ELF-1 (cell line): Measurements from ENCODE around the gene ANAPC13.

Experiments
- DNase-seq: peaks from one replicate; pipeline ENCODE4 v3.0.0-alpha.2; 2016; ENCODE audit warnings: low read depth, low spot score

The ANAPC13 gene

DNA sequence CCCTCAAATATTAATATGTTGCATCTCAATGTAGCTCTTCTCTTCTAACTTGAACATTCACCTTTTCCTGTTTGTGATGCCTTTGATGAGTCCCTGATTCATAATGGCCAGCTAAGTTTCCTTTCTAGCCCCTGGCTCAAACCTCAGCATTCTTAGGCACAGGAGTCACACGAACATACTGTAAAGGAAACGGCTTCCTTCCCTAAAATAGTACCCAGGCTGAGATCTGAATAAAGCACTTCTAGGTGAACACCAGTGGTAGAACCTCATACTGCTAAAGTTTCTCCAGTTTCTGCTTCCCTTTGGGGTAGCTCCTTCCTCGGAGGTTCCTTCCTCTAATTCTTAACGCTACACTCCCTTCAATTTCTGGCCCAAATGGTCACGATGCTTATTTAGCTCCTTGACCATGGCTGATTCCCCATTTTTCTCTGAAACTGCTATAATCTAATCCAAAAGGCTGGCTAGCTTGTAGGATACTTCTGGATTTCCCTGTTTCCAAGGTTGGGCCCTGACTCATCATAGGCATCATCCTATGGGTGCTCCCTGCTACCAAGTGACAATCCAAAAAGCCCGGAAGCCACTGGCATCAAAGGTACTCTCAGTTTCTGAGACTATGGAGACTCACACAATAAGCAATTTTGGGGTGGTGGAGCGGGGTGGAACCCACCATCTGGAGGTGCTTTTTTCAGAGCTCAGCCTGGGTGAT, 2.4 kb downstream of the ANAPC13 start:
- no peak for DNase-seq

DNA sequence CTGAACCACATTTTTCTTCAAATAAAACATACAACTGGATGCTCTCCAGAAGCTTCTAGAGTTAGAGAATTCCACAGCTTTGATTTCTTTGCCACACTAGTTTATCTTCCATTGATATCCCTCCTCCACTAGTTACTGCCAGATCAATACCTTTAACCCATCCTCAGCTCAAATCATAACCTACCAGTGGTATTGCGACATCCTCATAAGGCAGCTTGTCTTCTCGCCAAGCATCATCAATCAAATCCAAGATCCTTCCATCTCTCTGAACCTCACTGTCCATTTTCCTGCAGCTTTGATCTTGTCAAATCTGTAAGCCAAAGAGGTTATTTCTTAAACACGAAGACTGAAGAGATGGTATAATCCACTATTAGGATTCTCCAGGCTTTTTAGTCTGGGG, 3.2 kb downstream of the ANAPC13 start:
- DNase-seq: no peak

DNA sequence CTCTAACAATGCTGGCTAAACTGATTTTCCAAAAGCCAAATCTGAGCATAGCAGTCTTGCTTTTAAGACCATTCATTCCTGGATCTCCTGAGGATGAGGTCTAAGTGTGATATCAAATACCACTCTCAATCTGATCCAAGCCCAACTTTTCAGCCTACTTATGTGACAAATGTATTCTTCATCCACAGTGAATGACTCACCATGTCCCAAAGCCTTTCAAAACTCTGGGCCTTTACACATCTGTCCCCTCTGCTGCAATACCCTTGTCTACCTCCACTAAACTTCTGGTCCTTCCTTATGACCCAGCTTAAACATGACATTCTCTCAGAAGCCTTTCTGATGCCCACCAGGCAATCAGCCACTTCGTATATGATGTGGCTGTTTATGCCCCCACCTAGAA, 4.6 kb downstream of the ANAPC13 start:
- DNase-seq: no peak

DNA sequence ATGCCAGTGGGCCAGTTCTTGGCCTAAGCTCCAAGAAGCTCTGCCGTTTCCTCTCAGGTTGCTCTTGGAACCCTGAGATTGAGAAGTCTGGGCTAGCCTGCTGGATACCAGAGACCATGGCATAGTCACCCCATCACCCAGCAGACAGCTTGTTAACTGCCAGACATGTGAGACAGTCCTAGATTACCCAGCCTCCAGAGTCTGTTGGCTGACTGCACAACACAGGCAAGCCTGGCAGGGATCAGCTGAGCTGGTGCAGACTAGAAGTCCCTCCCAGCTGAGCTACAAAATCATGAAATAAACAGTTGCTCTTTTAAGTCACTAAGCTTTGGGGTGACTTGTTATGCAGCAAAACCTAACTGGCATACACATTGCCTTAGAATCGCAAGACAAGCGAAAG, 5.2 kb downstream of the ANAPC13 start:
- DNase-seq: no peak

DNA sequence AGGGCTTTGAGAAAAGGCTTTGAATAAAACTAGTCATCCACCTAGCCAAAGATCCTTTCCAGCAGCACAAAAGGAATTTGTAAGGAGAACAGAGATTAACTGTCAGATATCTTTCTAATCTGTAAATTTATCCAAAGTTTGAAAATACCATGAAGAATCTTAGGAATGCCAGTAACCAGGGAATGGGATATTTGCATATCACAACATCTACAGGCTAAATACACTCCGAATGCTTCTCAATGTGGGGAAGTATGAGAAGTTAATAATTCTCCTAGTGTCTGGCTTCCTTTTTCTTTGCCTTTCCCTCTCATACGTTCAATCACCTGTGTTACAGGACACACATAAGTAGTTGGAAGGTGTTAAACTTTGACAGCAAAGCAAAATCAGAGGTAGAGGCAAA, 7.8 kb downstream of the ANAPC13 start:
- DNase-seq: no peak

DNA sequence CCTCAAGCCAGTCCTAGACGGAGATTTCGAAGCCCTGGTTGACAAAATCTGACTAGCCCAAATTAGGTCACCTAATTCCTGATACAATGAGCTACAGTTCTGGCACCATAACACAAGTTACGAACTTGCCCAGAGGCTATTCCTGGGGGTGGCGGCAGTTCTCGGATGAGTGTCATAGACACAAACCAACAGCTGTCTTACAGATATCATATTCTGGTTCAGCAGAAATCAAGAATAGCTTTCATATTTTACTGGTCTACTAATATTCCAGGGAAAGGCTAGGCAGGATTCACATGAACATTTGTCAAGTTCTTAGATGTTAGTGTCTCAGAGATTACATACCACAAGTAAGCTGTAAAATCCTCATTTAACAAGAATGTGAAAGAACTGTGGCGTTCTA, 8.8 kb downstream of the ANAPC13 start:
- no peak for DNase-seq

DNA sequence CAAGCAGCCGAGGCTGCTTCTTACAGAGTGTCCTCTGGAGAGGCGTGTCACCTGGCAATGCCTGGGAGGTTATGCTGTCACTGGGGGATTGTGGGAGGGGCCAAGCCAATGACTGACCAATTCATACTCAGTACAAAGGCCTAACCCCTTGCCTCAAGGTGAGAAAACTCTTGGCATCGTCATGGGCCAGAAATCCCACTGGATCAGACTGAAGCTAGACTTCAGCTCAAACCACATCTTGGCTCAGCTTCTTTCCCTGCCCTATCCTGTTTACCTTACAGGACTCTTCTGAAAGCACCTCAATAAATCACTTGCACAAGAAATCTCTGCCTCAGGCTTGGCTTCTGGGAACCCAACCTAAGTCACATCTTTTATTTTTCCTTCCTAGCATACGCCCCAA, 9.5 kb downstream of the ANAPC13 start:
- DNase-seq: peak; percentile 36

DNA sequence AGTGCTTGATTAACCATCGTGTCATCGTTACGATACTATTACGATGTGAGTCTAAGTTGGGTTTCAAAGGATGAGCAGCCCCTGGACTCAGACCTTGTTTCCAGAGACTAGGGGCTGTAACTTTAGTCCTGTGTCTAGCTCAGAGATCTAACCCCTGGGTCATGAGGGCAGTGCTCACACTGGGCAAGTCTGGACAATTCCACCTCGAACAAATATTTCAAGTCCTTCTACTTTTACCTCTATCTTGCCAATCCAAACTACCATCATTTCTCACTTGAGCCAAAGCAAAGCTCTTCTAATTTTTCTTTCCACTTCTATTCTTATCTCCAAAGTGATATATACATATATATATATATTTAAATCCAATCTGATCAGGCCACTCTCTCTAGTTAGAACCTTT, 10.8 kb downstream of the ANAPC13 start:
- DNase-seq: no peak

DNA sequence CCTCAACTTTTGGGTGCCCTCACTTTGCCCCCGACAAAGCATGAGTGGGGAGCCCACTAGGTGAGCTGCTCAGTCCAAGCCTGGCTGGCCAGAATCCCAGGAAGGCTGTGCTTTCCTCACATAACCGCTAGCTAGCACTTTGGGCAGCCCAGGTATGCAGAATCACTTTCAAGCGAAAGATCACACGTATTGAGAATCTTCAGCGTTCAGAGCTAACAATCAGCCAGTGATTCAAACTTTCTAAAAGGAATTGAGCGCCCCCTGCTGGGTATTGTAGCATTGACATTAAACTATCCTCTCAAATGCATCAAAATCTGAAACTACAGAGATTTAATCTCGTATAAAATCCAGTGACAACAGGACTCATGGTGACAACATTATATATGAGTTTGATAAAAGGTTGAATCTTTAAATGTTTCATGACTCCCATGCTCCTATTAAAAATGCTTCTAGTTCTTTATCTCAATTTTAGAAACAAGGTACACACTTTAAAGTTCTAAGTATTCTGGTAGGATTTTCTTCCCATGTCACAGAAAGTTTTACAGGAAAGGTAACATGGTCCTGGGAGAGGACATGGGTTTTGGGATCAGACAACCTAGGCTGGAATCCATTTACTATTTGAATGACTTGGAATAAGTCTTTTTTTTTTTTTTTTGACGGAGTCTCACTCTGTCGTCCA, 11.8 kb downstream of the ANAPC13 start:
- peak; percentile 73 for DNase-seq

DNA sequence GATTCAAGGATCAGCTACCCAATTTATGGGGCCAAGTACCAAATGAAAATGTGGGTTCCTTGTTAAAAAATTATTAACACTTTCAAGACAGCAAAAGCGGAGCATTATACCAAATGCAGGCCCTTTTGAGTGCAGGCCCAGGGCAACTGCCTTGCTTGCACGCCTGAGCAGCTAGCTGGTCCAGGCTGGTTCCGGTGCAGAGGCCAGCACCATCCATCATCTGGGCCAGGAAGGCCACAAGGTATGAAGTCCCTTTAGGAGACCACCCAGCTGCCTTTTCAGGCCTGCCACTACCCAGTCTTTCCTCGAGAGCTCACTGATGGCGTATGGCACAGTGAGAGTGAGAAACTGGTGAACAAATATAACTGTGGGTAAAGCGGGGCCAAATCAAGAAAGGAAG, 13.0 kb downstream of the ANAPC13 start:
- no peak for DNase-seq

DNA sequence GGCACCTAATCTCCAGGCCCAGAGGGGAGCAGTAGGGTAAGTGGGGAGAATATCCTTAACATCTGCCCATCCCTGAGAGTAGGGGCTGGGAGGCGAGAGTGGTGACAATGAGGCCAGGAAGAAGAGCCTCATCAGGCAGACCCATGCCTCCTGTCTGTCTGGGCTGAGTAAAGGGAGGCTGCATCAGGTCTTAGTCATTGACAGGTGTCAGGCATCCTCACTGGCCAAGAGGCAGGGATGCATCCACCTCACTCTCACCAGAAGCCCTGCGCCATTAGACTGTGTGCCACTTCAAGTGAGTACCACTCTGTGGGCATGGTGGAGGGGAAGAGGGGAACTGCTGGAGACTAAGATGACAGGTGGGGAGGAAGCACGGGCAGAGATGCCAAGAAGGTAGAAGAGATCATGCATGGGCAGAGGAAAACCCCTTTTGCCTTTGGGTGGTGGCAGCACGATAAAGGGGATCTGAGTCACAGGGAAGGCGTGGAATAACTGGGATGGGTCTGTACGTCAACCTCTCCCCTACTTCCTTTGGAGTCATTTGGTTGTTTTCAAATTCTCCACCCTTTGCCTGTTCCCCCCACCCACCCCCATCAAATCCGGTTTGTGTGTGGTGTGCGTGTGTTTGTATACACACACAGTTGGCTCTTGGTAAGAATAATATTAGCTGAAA, 14.1 kb downstream of the ANAPC13 start:
- no peak for DNase-seq

DNA sequence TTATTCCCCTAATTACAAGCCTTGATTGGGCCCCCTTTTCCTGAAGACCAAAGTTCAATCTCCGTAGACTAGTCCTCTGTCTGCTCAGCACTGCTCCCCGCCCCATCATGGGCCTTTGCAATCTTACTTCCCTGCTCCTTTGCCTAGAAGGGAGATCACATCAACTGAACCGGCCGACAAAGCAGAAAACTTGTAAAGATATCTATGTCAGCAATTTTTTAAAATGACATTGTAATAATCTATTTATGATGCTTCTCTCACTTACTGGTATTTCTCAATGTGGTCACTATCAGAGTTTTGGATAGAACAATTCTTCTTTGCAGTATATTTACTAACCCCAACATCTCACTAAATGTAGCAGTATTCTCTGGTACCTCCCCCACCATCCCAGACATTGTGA, 17.3 kb downstream of the ANAPC13 start:
- DNase-seq: no peak

DNA sequence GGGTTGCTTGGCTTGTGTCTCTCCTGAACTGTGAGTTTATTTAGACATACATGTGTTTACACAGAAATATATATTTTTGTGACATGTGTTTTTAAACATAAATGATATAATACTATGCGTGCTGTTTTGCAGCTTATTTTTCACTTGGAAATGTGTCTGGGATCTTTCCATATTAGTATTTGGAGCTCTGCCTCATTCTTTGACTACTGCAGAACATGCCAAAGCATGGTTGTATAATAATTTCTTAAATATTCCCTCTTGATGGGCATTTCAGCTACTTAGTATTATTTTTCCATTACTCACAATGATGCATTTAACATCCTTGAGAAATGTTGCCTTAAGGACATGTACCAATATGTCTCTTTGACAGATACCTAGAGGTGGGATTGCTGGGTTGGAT, 19.5 kb downstream of the ANAPC13 start:
- no peak for DNase-seq

DNA sequence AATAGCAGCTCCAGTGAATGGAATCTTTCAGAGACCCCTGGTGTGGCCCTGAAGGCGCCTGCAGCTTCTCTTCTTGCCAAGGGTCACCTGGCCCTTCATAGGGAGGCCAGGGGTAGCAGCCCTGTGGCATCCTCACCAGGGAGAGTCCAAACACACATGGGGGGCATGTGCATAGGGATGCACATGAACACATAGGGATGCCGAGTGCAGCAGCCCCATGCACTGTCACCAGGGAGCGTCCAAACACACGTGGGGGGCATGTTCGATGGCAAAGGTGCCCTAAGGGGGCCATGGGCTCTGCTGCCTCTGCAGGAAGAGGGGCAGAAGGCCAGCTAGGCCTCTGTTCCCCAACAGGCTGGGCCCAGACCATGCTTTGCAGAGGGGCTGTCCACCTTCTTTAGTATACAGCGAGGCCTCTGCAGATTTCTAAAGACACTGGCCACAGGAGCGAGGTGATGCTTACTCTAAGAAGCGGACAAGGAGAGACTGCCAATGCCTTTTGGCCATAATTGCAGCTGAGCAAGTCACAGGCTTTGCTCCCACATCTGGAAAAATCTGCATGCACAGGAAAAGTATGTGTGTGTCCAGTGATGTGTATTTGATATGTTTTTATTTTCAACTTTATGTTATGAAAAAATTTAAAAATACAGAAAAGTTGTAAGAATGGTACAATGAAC, 21.0 kb downstream of the ANAPC13 start:
- peak; percentile 45 for DNase-seq

DNA sequence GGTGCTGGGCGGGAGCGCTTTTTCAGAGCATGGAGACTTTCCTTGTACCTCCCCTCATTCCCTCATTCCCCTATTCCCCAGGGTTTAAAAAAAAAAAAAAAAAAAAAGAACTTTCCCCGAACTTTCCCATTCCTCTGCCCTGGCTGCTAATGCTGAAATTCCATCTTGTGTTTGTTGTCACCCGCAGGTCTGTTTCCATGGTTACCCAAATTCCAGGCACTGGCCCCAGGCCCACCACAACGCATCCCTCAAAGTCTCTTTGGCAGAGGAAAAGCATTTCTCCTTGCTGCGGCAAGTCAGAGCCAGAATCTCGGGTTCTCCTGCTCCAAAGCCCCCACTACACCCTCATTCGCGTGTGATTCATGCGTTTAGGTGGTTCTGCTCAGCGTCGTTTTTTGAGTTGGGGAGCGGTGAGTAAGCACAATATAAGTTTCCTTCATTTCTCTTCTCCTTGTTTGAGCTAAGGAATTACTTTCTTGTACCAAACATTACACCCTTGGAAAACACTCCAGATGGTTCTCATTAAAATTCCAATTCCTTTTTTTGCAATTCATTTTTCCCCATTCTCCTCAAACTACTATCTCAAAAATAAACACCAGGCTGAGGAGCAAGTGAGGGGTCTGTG, 21.6 kb downstream of the ANAPC13 start:
- DNase-seq: peak; percentile 98

DNA sequence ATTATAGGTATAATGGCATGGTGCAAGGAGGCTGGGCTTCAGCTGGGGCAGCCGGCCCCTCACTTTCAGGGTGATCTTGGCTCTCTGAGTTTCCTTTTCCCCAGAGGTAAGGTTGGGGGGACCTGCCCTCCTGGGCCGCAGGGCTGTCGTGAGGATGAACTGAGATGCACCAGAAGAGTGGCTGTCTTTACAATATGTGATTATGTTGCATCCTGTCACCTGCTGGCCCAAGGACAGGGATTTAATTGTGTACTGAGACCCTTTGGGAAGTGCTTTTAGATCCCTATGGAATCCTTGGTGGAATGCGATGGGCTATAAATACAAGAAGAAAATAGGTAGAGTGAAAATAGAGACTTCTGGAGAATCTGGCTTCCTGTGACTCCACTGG, 22.1 kb downstream of the ANAPC13 start:
- DNase-seq: no peak

DNA sequence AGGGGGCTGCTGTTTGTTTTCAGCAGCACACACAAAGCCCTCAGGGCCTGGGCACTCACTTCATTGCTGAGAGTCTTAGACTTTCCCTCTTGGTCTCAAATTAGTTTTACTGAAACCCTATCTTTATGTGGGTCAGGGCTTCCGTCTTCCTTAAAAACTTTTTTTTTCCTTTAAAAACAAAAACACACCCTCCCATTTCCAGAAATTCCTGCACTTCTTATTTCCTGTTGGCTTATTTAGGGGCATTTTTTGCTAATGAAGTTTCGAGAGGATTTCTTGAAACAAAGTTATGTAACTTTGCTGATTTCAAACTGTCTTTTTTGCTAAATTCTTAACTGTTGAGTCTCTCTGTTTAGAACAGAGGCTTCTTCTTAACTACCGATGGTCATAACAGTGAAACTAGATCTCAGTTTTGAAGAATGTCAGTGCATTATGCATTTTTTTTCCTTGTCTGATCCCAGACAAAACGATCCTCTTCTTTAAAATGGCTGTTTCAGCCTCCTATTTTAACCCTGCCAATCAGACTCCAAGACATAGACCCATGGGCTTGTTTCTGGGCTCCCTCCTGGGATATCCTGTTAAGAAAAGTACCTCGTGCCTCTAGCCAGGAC, 23.3 kb downstream of the ANAPC13 start:
- DNase-seq: peak; percentile 48

DNA sequence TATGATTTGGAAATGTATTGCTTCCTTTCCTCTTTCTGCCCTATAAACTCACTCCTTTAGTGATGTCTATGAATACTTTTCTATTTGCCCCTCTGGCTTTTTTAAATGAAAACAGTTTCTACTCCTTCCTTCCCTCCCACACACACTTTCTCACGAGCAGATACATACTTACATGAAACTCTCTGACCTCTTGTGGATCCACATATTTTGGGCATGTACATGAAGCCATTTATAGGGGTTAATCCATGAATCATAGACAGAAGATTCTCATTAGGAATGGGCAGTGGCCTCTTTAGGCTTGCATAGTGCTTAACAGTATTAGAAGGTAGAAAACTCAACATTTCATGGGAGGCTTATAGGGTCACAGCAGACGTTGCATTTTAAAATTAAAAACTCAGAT, 24.8 kb downstream of the ANAPC13 start:
- no peak for DNase-seq

DNA sequence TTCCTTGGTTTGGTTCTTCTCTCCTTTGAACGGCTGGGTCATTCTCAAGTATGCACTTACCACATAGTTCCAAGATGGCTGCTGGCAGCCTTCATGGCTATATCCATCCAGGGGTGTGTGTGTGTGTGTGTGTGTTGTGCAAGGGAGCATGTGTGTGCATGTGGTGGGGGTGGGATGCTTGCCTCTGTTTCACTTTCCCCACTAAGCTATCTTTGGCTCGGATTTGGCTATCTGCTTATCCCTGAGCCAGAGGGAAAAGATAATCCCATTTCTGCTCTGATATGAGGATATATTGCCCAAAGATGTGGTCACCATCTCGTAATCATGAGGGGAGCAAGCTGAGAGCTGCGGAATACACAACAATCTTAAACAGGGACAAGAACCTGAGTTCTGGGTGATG, 26.2 kb downstream of the ANAPC13 start:
- no peak for DNase-seq

DNA sequence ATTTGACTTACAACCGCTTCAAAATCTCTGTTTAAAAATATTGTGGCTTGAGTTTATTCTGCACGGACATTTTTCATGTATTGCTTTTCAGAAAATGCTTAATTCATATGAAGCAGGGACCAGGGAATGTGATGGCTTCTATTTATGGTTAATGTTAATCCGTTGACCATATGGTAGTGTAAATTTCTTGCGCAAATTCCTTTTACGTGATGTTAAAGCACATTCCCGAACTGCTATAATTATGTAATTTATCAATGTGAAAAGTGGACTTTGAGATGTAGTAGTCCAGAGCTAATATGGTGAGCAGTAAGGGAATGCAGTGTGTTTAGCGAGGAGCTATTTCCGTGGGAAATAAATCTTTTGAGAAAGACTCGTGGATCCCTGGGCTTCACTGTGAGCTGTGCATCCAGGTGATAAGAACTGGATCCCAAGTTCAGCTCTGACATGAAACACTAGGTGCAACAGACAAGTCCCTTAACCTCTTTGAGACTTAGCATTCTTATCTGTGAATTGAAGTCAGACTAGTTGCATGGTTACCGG, 27.3 kb downstream of the ANAPC13 start:
- no peak for DNase-seq

DNA sequence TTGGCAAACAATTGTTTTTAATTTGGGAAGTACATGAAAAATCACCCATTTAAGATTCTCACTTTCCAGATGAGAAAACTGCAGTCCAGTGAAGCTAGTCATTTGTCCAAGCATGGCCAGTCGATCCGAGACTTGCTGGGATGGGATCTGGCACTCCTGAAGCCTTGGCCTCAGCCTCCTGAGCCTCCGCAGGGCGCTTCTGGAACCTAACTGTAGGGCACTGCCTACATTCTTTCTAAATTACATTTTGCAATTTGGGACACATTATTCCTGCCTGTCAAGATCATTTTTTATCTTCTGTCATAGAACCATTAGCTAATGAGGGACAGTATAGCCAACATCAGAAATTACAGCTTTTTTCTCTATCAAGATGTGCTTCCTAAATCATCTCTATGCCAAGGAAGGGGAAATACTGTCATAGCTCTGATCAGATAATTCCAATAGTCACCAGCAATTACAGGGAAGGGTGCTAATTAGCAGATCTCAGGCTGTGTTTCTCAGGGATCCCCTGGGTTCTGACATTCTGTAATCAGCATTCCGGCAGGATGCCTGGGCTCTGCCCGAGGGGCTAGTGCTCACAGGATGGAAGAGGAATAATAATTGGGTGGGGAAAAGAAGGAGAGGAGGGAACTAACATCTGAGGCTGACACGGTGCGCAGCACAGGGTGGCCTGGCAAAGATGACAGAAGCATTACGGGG, 28.3 kb downstream of the ANAPC13 start:
- DNase-seq: peak; percentile 75
